ENCODE results near the gene KCNH6.

Gene KCNH6

GRCh38 chr17:63511331-63511730 lies 11.8 kb upstream of the KCNH6 start:
- no peak for DNase-seq

- no peak for DNase-seq
Measured at GRCh38 chr17:63512388-63512787, 10.8 kb upstream of the KCNH6 start.

- no peak for DNase-seq
Measured at GRCh38 chr17:63512896-63513644, 10.1 kb upstream of the KCNH6 start.

- DNase-seq, result no peak
Measured at GRCh38 chr17:63514477-63514876, 8.7 kb upstream of the KCNH6 start.

- no peak for DNase-seq
Measured at GRCh38 chr17:63514974-63515373, 8.2 kb upstream of the KCNH6 start.

- no peak for DNase-seq
Measured at GRCh38 chr17:63515426-63515825, 7.7 kb upstream of the KCNH6 start.

GRCh38 chr17:63516910-63517824 lies 6.0 kb upstream of the KCNH6 start:
- DNase-seq, result peak; percentile 26 to 61 (median 46)

- DNase-seq, result no peak
Measured at GRCh38 chr17:63517825-63518534, 5.2 kb upstream of the KCNH6 start.

- no peak for DNase-seq
Measured at GRCh38 chr17:63519116-63519881, 3.9 kb upstream of the KCNH6 start.

GRCh38 chr17:63519972-63520882 lies 2.9 kb upstream of the KCNH6 start:
- DNase-seq, result no peak

GRCh38 chr17:63524051-63524450 lies 893 bp downstream of the KCNH6 start:
- no peak for DNase-seq

GRCh38 chr17:63525190-63525946 lies 2.2 kb downstream of the KCNH6 start:
- DNase-seq, result no peak

- DNase-seq, result no peak
Measured at GRCh38 chr17:63526861-63527260, 3.7 kb downstream of the KCNH6 start.

- no peak for DNase-seq
Measured at GRCh38 chr17:63528183-63528582, 5.0 kb downstream of the KCNH6 start.

GRCh38 chr17:63529711-63530556 lies 6.8 kb downstream of the KCNH6 start:
- DNase-seq, result no peak

GRCh38 chr17:63530557-63531021 lies 7.4 kb downstream of the KCNH6 start:
- no peak for DNase-seq

- no peak for DNase-seq
Measured at GRCh38 chr17:63531022-63531965, 8.1 kb downstream of the KCNH6 start.

- DNase-seq, result no peak
Measured at GRCh38 chr17:63533433-63534077, 10.4 kb downstream of the KCNH6 start.
